SK-N-SH (cell line): ENCODE data around the gene PKD2L1. TPM values are rescaled to one million over a fixed set of nuclear protein-coding genes. Genes with fewer than 3 reads are reported as not detected.
A peak's percentile ranks its signal among the peaks of the same experiment; 100 is the strongest.

Experiments
- CTCF ChIA-PET: fragments of 300-600, 350-600 bp; formaldehyde crosslinking; extraction: SDS; loops from one replicate; lab custom pipeline; 2021; lab: Yijun Ruan, JAX
- POLR2A ChIA-PET: fragments of 350-600 bp; sonication (Branson Sonifier 250); formaldehyde crosslinking; extraction: SDS; loops from one replicate; lab custom pipeline; 2020; ENCODE audit warnings: antibody characterized with exemption, inconsistent platforms; lab: Yijun Ruan, JAX
- DNase-seq: peaks from one replicate; pipeline ENCODE4 v3.0.0; 2012
- H2AFZ ChIP-seq: fragments of 200-600 bp; sonication (generic); 2 replicates; pipeline ENCODE4 v1.8.1; 2016; ENCODE audit warnings: antibody characterized with exemption, mild to moderate bottlenecking, low read depth
- H3F3A ChIP-seq: fragments of 200-600 bp; sonication (generic); replicated peaks from 2 replicates; pipeline ENCODE3; 2016; ENCODE audit warnings: antibody characterized with exemption, mild to moderate bottlenecking; ENCODE audit not compliant: insufficient read depth
- H3K27ac ChIP-seq, 2 experiments: fragments of 200-500 bp in 1 of 2; fragments of 200-600 bp in 1 of 2; sonication (Bioruptor generic) in 1 of 2; sonication (generic), shearing (Covaris generic) in 1 of 2; 2 replicates each; pipeline versions ENCODE4 v1.5.1 to v1.6.1; 2014 to 2016; ENCODE audit warnings: low read depth in 2 of 2, inconsistent platforms in 1 of 2, low read length in 1 of 2, mild to moderate bottlenecking in 1 of 2, mixed read lengths in 1 of 2
- H3K27me3 ChIP-seq: fragments of 200-600 bp; sonication (generic), shearing (Covaris generic); 2 replicates; pipeline ENCODE4 v1.6.1; 2016; ENCODE audit warnings: mixed run types; ENCODE audit not compliant: insufficient read depth
- H3K36me3 ChIP-seq, 2 experiments: fragments of 200-500 bp in 1 of 2; fragments of 200-600 bp in 1 of 2; sonication (Bioruptor generic) in 1 of 2; sonication (generic) in 1 of 2; replicated peaks in 1 of 2; 2 replicates each; pipeline versions ENCODE3 to v1.5.1; 2014 to 2016; ENCODE audit warnings: low read length in 1 of 2, mild to moderate bottlenecking in 1 of 2; ENCODE audit not compliant: insufficient read depth in 2 of 2, control insufficient read depth in 1 of 2
- H3K4me1 ChIP-seq, 2 experiments: fragments of 200-500 bp in 1 of 2; fragments of 200-600 bp in 1 of 2; sonication (Bioruptor generic) in 1 of 2; sonication (generic), shearing (Covaris generic) in 1 of 2; 2 replicates each; pipeline versions ENCODE4 v1.5.1 to v1.6.1; 2014 to 2016; ENCODE audit warnings: low read depth in 1 of 2, low read length in 1 of 2, mixed run types in 1 of 2; ENCODE audit not compliant: insufficient read depth in 2 of 2, control insufficient read depth in 1 of 2
- H3K4me2 ChIP-seq: fragments of 200-600 bp; sonication (generic), shearing (Covaris generic); 2 replicates; pipeline ENCODE4 v1.6.1; 2017; ENCODE audit warnings: mixed run types
- H3K4me3 ChIP-seq, 2 experiments: fragments of 200-500 bp in 1 of 2; fragments of 200-600 bp in 1 of 2; sonication (Bioruptor generic) in 1 of 2; sonication (generic), shearing (Covaris generic) in 1 of 2; 2 replicates each; pipeline versions ENCODE4 v1.5.1 to v1.8.1; 2014 to 2016; ENCODE audit warnings: low read depth in 2 of 2, inconsistent platforms in 1 of 2, low read length in 1 of 2, mild to moderate bottlenecking in 1 of 2, mixed read lengths in 1 of 2, moderate library complexity in 1 of 2
- H3K79me2 ChIP-seq: fragments of 200-600 bp; sonication (generic); 2 replicates; pipeline ENCODE4 v1.8.1; 2017; ENCODE audit warnings: mild to moderate bottlenecking; ENCODE audit not compliant: insufficient read depth
- H3K9ac ChIP-seq: fragments of 200-600 bp; sonication (generic); 2 replicates; pipeline ENCODE4 v1.6.1; 2017; ENCODE audit warnings: mixed run types
- H3K9me2 ChIP-seq: fragments of 200-600 bp; sonication (generic); 2 replicates; pipeline ENCODE4 v1.6.1; 2017; ENCODE audit warnings: mixed run types
- H3K9me3 ChIP-seq: fragments of 200-600 bp; sonication (generic); 2 replicates; pipeline ENCODE4 v1.6.1; 2017; ENCODE audit warnings: mixed run types, mild to moderate bottlenecking, moderate library complexity
- H4K20me1 ChIP-seq: fragments of 200-600 bp; sonication (generic); 2 replicates; pipeline ENCODE4 v1.6.1; 2017; ENCODE audit warnings: mild to moderate bottlenecking, mixed run types; ENCODE audit not compliant: insufficient read depth
- ELF1 ChIP-seq: IDR thresholded peaks from 2 replicates; pipeline ENCODE4 v1.4.0; 2012
- EP300 ChIP-seq, 2 experiments: IDR thresholded peaks; 2 replicates each; pipeline versions ENCODE4 v1.4.0 to v1.6.1; 2012; ENCODE audit warnings: borderline replicate concordance in 1 of 2, low read depth in 1 of 2, low read length in 1 of 2
- FOXM1 ChIP-seq: IDR thresholded peaks from 2 replicates; pipeline ENCODE4 v1.4.0; 2012; ENCODE audit warnings: low read depth, mild to moderate bottlenecking
- NRF1 ChIP-seq: IDR thresholded peaks from 2 replicates; pipeline ENCODE4 v1.6.1; 2012; ENCODE audit warnings: low read depth, mild to moderate bottlenecking, low read length
- POLR2AphosphoS5 ChIP-seq: IDR thresholded peaks from 2 replicates; pipeline ENCODE4 v1.6.1; 2012; ENCODE audit warnings: low read depth, low read length
- RAD21 ChIP-seq: IDR thresholded peaks from 2 replicates; pipeline ENCODE4 v1.6.1; 2012; ENCODE audit warnings: mild to moderate bottlenecking, low read length
- RCOR1 ChIP-seq: fragments of 150-350 bp; IDR thresholded peaks from 2 replicates; pipeline ENCODE4 v1.6.1; 2017; ENCODE audit warnings: antibody characterized with exemption, low read length
- RXRA ChIP-seq: IDR thresholded peaks from 2 replicates; pipeline ENCODE4 v1.4.0; 2012; ENCODE audit warnings: low read depth, mild to moderate bottlenecking, borderline replicate concordance
- SMC3 ChIP-seq: IDR thresholded peaks from 2 replicates; pipeline ENCODE4 v1.6.1; 2012; ENCODE audit warnings: low read depth, low read length, improper control_type of control experiment
- WGBS: methylation state at CpG from one replicate; pipeline ENCODE4 v1.1.6; 2017; ENCODE audit warnings: low lambda C conversion rate; 5-methylcytosine and 5-hydroxymethylcytosine counted together
- polyA plus RNA-seq, 3 experiments: library from polyadenylated mRNA; depleted of rRNA; stranded (reverse); fragments of >200 nt; gene quantifications; 2 replicates each; pipeline ENCODE4 v1.2.3, GENCODE V29; 2012
- TF ChIP-seq, protein P1 (sequence below): fragments of 150-350 bp; IDR thresholded peaks from 2 replicates; pipeline ENCODE4 v1.6.1; 2017; ENCODE audit warnings: antibody characterized with exemption, low read length, low read depth, borderline replicate concordance
- TF ChIP-seq, protein P2 (sequence below): IDR thresholded peaks from 2 replicates; pipeline ENCODE4 v1.4.0; 2012; ENCODE audit warnings: low read depth, borderline replicate concordance
- TF ChIP-seq, protein P3 (sequence below): fragments of 200-600 bp; sonication (generic); IDR thresholded peaks from 2 replicates; pipeline ENCODE4 v1.6.1; 2017; ENCODE audit warnings: antibody characterized with exemption, mild to moderate bottlenecking, moderate library complexity

PKD2L1 gene
- polyA plus RNA-seq, 1 of the 3 experiments (the other 2 are of a cell fraction) = not detected

GRCh38 chr10:100373298-100374199, 43.5 kb upstream of the PKD2L1 start (continued):
- TF ChIP-seq, protein P1, sequence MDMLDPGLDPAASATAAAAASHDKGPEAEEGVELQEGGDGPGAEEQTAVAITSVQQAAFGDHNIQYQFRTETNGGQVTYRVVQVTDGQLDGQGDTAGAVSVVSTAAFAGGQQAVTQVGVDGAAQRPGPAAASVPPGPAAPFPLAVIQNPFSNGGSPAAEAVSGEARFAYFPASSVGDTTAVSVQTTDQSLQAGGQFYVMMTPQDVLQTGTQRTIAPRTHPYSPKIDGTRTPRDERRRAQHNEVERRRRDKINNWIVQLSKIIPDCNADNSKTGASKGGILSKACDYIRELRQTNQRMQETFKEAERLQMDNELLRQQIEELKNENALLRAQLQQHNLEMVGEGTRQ = peak; percentile 82
- peak; percentile 7 to 12; a peak in 1 of 4 replicates for TF ChIP-seq EP300 (IDR thresholded peaks at IDR 0.05; ENCODE audit: borderline replicate concordance in 1 of 2, low read depth in 1 of 2, low read length in 1 of 2)
- TF ChIP-seq, protein P2, sequence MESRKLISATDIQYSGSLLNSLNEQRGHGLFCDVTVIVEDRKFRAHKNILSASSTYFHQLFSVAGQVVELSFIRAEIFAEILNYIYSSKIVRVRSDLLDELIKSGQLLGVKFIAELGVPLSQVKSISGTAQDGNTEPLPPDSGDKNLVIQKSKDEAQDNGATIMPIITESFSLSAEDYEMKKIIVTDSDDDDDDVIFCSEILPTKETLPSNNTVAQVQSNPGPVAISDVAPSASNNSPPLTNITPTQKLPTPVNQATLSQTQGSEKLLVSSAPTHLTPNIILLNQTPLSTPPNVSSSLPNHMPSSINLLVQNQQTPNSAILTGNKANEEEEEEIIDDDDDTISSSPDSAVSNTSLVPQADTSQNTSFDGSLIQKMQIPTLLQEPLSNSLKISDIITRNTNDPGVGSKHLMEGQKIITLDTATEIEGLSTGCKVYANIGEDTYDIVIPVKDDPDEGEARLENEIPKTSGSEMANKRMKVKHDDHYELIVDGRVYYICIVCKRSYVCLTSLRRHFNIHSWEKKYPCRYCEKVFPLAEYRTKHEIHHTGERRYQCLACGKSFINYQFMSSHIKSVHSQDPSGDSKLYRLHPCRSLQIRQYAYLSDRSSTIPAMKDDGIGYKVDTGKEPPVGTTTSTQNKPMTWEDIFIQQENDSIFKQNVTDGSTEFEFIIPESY = no peak
- TF ChIP-seq RCOR1 = peak; percentile 15
- TF ChIP-seq, protein P3, sequence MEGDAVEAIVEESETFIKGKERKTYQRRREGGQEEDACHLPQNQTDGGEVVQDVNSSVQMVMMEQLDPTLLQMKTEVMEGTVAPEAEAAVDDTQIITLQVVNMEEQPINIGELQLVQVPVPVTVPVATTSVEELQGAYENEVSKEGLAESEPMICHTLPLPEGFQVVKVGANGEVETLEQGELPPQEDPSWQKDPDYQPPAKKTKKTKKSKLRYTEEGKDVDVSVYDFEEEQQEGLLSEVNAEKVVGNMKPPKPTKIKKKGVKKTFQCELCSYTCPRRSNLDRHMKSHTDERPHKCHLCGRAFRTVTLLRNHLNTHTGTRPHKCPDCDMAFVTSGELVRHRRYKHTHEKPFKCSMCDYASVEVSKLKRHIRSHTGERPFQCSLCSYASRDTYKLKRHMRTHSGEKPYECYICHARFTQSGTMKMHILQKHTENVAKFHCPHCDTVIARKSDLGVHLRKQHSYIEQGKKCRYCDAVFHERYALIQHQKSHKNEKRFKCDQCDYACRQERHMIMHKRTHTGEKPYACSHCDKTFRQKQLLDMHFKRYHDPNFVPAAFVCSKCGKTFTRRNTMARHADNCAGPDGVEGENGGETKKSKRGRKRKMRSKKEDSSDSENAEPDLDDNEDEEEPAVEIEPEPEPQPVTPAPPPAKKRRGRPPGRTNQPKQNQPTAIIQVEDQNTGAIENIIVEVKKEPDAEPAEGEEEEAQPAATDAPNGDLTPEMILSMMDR = no peak
- TF ChIP-seq SMC3 = no peak

GRCh38 chr10:100372415-100373297, 42.6 kb upstream of the PKD2L1 start:
- H3K4me3 ChIP-seq = peak overlapping the region; percentile 29 to 39; a peak in 2 of 4 replicates
- peaks cover 18% of the 10 kb centered on the region for H3F3A ChIP-seq
- H3K4me1 ChIP-seq = peaks cover 20 to 27% of the 10 kb centered on the region in 2 experiments
- DNase-seq = no peak
- no peaks in the 10 kb centered on the region for H3K27me3 ChIP-seq
- TF ChIP-seq NRF1 = no peak
- no peak for TF ChIP-seq RXRA
- no peak for TF ChIP-seq FOXM1
- no peak for TF ChIP-seq RAD21
- no peak for TF ChIP-seq EP300 (IDR thresholded peaks at IDR 0.05; ENCODE audit: borderline replicate concordance in 1 of 2, low read depth in 1 of 2, low read length in 1 of 2)
- no peak for TF ChIP-seq ELF1
- TF ChIP-seq POLR2AphosphoS5 = no peak
- H4K20me1 ChIP-seq = no peaks in the 10 kb centered on the region
- H3K4me2 ChIP-seq = peak overlapping the region; percentile 87
- H3K9me2 ChIP-seq = no peaks in the 10 kb centered on the region
- no peaks in the 10 kb centered on the region for H3K36me3 ChIP-seq
- H3K79me2 ChIP-seq = no peaks in the 10 kb centered on the region
- H2AFZ ChIP-seq = peak overlapping the region; percentile 89
- no peaks in the 10 kb centered on the region for H3K9me3 ChIP-seq
- 54% methylated on average over 12 of the region's 16 CpGs for WGBS
- H3K9ac ChIP-seq = peak overlapping the region; percentile 55
- ChIA-PET CTCF (interaction anchor here (1.0 to 2.0 kb wide), 6 partner anchors 13 to 61 kb away, joined by 3 to 10 read pairs (median 5); partner anchors contain the start of gene SCD), POLR2A (interaction anchor here (0.6 to 2.8 kb wide), 15 partner anchors 8 to 919 kb away, joined by 3 to 53 read pairs (median 3); partner anchors contain the start of gene SCD)
- peak overlapping the region; percentile 94 to 97 for H3K27ac ChIP-seq
